Measurements from ENCODE around the gene TANGO2.

Gene TANGO2

DNA sequence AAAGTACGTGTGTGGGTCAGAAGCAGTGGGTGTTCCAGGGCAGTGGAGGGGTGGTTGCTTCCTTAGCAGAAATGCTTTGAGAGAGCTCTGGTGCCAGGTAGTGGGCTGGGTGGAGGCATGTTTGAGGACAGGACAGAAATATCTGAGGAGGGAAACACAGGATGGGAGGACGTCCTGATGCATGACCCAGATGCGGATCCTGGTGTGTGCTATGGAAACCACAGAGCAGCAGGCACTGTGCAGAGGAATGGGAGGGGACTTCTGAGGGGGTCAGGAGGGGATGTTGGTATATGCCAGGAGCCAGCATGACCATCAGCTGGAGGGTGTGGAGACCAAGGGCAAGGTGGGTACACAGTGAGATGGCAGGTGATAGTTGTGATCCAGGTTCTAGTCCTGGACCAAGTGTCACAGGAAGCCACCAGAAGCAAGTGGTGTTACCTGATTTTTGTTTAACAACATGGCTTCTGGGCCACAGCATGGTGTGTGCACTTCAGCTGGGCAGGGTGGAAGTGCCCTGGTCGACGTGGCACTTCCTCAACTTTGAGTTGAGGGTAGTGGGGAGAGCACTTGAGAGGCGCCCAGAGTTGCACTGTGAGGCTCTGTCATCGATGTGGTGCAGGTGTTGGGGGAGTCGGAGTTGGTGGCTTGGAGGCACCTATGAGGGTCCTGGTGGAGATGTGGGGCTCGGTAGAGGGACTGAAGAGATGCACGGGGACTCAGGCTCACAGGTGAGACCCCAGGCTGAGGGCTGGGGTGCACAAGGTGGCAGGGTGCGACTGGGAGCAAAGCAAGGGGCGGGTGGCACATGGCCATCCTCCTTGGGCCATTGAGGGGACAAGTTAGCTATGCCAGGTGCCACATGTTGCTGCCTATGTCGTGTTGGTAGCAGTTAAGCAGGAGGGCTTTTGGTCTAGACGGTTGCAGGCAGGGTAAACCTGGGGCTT, 66.7 kb downstream of the TANGO2 start:
- DNase-seq (ENCODE audit: low spot score): no peak

DNA sequence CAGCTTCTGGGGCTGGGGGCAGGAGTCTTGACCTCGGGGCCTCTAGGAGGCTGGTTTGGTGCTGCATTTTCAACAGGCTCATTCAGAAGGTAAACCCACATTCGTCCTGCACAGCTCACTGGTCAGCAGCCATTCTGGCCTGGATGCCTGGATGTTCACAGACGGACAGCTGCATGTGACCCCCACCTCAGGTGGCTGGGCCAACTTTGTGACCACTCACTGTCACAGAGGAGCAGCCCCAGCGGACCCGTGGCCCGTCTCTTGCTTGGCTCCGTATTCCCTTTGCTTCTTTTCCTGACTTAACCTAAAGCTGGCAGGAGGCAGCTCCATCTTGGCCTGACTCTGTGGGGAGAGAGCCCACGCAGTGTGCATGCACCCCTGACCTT, 67.3 kb downstream of the TANGO2 start:
- DNase-seq (ENCODE audit: low spot score): no peak

DNA sequence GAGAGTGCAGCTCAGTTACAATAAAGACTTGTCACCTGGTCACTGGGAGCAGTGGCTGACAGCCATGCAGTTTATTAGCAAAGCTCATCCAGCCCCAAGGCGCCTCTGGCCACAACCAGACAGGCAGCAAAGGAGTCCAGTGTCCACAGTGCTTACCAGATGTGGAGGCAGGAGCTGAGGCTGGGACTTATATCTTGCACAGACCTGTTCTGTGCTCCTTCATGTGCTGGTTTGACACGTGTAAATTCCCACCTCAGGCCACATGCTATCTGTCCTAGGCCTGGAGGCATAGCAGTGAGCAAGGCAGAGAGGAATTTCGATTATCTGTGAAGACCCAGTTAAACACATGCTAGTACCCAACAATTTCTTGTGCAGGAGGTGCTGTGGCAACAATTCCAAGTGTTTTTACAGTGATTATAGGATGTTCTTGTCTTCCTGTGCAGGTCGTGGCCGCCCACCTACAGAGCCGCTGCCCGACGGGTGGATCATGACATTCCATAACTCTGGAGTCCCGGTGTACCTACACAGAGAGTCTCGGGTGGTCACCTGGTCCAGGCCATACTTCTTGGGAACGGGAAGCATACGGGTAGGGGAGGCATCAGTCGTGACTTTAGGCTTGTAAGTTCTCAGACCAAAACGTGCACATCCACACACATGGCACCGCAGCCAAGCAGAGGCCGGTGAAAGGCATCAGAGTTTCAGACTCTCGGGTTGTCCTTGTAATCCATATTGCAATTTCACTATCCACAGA, 68.5 kb downstream of the TANGO2 start:
- no peak for DNase-seq (ENCODE audit: low spot score)

DNA sequence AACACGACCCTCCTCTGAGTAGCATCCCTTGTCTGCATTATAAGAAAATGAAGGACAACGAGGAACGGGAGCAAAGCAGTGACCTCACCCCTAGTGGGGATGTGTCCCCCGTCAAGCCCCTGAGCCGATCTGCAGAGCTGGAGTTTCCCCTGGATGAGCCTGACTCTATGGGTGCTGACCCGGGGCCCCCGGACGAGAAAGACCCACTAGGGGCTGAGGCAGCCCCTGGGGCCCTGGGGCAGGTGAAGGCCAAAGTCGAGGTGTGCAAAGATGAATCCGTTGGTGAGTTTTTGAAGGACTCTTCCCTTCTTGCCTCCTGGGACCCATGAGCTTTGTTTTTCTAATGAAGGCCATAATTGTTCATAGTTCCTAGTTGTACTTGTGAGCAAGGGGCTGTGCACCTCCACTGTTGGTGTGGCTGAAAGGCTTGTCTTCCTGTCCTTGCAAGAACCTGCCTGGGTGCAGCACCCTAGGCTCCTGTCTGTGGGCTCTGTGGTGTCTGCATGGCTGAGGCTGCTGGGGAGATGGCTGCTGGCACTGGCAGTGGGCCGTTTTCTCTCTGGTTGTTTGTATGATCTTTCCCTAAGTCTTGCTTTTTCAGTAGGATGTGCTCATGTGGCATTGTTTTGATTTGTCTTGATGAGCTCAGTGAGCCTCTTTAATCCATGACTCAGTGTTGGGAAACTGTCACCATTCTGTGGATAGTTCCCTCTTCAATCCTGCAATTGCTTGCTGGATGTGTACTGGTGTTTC, 69.2 kb downstream of the TANGO2 start:
- no peak for DNase-seq (ENCODE audit: low spot score)

DNA sequence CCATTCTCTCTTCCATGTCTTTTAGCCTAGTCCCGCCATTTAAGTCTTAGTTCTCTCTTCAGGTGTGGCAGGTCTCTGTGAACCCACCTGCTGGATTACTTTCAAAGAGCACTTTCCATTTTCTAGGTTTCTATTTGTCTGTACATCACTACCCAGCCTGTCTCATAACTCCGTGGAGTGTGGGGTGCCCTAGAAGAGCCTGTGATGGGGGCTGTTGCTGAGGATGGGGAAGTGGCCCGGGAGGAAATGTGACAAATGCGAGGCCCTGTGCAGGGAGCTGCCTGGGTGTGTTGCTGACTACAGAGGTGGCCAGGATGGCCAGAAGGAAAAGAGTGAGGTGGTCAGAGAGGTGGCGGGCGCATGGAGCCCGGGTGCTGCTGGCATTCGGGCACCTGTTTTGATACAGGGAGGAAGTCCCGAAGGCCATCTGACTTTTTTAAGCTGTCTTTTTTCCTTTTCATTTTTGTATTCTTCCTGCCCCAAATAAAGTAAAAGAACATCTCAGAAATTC, 69.9 kb downstream of the TANGO2 start:
- DNase-seq (ENCODE audit: low spot score): no peak

GRCh38 chr22:20091690-20092476, 71.0 kb downstream of the TANGO2 start:
- no peak for DNase-seq (ENCODE audit: low spot score)

DNA sequence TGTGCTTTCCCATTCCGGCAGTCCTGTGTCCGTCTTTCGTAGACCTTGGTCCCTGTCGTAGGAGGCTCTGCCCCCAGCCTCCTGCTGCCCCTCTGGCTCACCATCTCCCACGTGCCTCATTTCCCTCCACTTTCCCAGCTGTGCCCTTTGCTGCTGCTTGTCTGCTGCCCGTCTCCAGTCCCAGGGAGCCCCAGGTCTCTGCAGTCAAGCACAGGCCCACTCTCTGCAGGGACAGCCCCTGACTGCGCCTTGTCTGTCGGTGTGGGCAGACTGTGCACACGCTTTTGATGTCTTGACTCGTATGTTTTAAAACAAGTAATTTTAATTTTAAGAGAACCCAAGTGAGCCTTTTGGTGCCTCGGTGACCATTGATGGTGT, 71.6 kb downstream of the TANGO2 start:
- DNase-seq (ENCODE audit: low spot score): no peak

- no peak for DNase-seq (ENCODE audit: low spot score)
These were observed 72.7 kb downstream of the TANGO2 start for GRCh38 chr22:20093418-20094196.

DNA sequence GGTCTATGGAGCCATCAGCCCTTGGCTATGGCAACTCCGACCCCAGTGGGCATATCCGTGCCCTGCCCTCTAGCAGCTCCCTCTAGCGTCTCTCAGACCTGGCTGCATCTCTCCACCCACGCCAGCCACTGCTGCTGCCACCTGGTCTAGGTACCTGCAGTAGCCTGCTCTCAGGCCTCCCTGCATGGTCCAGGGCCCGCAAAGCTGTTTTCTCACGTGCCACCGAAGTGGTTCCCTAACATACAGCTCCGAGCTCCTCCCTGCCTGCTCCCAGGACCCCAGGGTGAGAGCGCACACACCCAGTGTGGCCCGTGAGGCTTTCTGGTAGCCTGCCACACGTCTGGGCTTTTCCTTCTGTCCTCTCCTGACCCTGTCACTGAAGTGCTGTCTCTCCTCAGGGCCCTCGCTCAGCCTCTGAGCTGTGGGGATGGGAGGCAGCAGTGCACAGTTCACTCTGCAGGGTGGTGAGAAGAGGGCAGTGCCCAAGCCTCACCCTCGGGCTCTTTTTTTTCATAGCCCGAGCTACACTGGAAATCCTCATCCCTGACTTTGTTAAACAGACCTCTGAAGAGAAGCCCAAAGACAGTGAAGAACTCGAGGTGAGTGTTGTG, 73.4 kb downstream of the TANGO2 start:
- DNase-seq (ENCODE audit: low spot score): no peak

DNA sequence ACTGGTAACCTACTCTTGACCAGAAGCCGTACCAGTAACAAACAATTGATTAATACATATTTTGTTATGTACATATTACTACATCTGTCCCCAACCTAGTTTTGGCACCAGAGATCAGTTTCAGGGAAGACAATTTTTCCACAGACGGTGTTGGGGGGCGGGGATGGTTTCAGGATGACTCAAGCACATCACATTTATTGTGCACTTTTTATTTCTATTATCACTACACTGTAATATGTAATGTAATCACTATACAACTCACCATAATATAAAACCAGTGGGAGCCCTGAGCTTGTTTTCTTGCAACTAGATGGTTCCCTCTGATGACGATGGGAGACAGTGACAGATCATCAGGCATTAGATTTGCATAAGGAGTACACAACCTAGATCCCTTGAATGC, 74.6 kb downstream of the TANGO2 start:
- no peak for DNase-seq (ENCODE audit: low spot score)

DNA sequence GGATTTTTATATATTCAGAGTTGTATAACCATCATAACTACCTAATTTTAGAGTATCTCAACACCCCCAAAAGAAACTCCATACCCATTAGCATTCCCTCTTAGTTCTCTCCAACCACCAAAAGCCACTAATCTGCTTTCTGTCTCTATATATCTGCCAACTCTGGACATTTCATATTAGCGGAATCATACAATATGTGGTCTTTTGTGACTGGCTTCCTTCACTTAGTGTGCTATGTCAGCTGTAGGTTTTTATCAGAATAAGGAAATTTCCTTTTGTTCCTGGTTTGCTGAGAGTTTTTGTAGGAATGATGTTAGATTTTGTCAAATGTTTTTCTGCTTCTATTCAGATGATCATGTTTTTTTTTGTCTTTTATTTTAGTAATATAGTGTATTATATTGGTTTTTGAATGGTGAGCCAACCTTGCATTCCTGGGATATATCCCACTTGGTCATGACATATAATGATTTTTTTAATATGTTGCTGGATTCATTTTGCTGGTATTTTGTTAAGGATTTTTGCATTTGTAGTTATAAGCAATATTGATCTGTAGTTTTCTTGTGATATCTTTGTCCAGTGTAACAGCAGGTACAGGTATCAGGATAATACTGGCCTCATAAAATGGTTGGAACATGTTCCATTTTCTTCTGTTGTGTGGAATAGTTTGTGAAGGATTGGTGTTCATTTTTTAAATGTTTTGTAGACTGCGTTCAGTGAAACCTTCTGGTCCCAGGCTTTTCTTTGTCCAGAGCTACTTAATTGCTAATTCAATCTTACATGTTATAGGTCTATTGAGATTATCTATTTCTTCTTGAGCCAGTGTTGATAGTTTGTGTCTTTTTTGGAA, 75.9 kb downstream of the TANGO2 start:
- no peak for DNase-seq (ENCODE audit: low spot score)

- DNase-seq (ENCODE audit: low spot score): no peak
These were observed 78.3 kb downstream of the TANGO2 start for GRCh38 chr22:20099099-20099711.

- DNase-seq (ENCODE audit: low spot score): no peak
These were observed 80.7 kb downstream of the TANGO2 start for GRCh38 chr22:20101638-20102037.

DNA sequence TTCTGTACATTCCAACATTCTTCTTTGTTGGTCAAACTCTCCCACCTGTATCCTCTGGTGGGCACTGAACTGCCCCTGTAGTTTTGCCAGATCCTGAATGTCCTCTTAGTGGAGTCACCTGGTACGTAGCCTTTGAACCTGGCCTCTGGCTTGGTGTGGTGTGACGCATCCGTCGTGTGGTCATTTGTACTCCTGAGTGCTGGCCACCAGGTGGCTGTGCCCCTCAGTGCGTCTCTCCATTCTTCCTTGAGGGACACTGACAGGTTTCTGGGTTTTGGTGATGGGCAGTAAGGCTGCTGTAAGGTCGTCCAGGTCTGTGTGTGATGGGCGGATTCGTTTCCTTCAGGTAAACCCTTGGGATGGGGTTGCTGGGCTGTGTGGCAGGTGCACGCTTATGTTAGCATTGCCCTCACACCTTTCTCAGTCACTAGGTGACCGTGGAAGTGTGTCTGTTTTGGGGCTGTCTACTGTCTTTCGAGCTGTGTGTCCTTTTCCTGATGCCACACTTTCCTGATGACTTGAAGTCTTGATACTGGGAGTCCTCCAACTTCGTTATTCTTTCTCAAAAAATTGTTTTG, 81.4 kb downstream of the TANGO2 start:
- no peak for DNase-seq (ENCODE audit: low spot score)

GRCh38 chr22:20105456-20106204, 84.7 kb downstream of the TANGO2 start:
- no peak for DNase-seq (ENCODE audit: low spot score)

DNA sequence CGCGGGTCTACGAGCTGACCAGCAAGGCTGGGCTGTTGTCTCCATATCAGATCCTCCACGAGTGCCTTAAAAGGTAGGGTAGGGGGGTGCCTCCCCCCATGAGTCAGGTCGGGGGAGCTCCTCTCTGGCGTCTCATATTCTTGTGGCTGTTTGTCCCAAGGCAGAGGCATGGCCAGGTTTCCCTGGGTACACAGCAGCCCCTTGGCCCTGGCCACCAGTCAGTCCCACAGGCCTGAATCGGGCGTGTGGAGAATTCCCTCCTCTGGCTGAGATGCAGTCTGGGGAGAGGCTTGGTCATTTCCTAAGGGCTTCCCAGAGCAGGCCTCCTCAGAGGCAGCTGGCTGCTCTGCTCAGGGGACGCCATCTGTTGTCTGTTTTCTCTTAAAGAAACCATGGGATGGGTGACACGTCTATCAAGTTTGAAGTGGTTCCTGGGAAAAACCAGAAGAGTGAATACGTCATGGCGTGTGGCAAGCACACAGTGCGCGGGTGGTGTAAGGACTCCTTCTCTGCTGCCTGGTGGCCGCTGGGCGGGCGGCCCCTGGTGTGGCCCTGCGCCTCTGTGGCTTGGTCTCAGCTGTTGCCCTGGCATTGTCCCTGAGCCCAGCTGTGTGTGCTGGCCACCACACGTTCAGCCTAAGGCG, 85.4 kb downstream of the TANGO2 start:
- DNase-seq (ENCODE audit: low spot score): no peak

DNA sequence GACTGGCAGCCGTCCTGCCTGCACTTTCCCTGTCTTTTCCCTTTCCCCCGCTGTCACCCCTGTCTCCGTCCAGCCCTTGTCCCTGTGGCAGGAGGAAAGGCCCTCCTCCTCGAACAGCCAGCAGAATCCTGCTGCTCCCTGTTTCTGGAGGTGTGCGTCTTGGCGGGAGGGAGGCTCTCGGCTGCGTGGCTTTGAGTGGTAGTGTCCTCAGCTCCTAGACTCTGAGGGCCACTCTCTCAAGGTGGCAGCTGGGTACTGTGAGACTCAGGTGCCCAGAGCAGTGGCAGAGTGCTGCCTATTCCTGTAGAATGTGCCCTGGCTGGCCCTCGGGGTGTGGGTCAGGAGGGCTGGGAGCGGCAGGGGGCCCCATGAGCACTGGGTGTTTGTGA, 85.9 kb downstream of the TANGO2 start:
- DNase-seq (ENCODE audit: low spot score): no peak

All from SW480 (cell line).